Measurements from ENCODE around the gene SPARCL1. TPM values are rescaled to one million over a fixed set of nuclear protein-coding genes. Genes with fewer than 3 reads are reported as not detected.

SPARCL1 gene
- polyA plus RNA-seq, 1 experiment = not detected

- Histone ChIP-seq H3K9me3 (ENCODE audit: control insufficient read depth, insufficient read depth, low read length) (no peaks in the 10 kb centered on the region), H3K27me3 (ENCODE audit: control insufficient read depth, insufficient read depth, low read length) (peaks cover 2% of the 10 kb centered on the region), H3K4me3 (ENCODE audit: low read depth, low read length) (no peak overlapping the region), H3K27ac (ENCODE audit: low read depth, low read length) (no peak overlapping the region)
- ChIA-PET CTCF (interaction anchor here (3.6 kb wide), 1 partner anchor 14 kb away, joined by 15 read pairs; no protein-coding TSS in a partner anchor), POLR2A (no interaction called here)
- DNase-seq (ENCODE audit: low read depth, low spot score) = no peak
- no peak for TF ChIP-seq CTCF (IDR thresholded peaks at IDR 0.05; ENCODE audit: low read depth, low read length)
Observed at GRCh38 chr4:87557348-87557747, 28.2 kb upstream of the SPARCL1 start.

DNA sequence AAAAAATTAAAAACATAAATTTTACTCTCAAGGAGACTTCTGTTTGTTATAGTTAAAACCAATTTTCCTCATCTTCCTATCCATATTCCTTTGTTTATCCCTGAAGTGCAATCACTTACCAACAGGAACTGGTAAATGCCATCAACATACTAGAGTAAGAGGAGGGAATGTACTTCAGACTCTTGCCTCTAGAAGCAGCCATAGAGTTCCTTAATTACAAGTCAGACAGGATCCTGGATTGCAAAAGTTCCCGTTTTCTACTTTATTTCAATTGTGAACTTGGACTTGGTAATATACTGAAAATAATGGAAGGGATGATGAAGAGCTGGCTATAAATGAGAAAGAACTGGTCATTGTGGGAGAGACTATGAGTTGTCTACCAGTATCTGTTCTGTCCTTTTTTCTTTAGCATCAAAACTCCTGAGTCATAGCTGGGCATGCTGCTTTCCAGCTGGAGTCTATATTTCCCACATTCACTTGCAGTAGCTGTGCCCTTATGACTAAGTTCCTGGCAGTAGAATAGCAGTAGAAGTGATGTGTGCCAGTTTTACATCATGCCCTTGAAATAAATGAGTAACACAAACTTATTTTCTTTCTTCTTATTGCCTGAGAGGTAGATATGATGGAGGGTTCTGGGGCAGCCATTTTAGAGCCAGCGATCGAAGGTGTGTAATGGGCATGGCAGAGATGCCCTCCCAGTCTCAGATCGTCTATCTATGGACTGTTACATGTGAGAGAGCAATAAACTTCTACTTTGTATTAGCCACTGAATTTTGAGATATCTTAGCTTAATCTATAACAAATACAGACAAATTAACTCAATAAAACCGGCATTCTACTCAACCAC lies 26.8 kb upstream of the SPARCL1 start:
- DNase-seq (ENCODE audit: low read depth, low spot score) = no peak
- H3K27ac ChIP-seq (ENCODE audit: low read depth, low read length) = no peak overlapping the region
- CTCF ChIA-PET = interaction anchor here (3.6 kb wide), 1 partner anchor 12 kb away, joined by 15 read pairs; no protein-coding TSS in a partner anchor
- no peaks in the 10 kb centered on the region for H3K9me3 ChIP-seq (ENCODE audit: control insufficient read depth, insufficient read depth, low read length)
- POLR2A ChIA-PET = no interaction called here
- no peak for TF ChIP-seq CTCF (IDR thresholded peaks at IDR 0.05; ENCODE audit: low read depth, low read length)
- peaks cover 2% of the 10 kb centered on the region for H3K27me3 ChIP-seq (ENCODE audit: control insufficient read depth, insufficient read depth, low read length)
- H3K4me3 ChIP-seq (ENCODE audit: low read depth, low read length) = no peak overlapping the region

DNA sequence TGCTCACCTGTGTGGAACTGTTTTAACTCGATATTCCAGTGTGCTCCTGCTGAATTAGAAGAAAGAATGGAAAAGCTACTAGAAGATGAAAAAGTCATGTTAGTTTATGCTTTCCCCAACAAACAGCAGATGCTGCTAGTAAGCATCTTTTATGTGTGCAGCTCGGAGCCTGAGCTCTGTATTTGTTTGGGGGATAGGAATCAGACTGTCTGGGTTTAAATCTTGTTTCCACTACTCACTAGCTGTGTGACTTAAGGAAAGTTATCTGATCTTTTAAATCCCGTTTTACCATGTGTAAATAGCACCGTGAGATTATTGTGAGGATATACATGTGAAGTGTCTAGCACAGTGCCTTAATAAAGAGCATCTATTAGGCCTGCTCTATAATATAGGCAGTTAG lies 24.0 kb upstream of the SPARCL1 start:
- DNase-seq (ENCODE audit: low read depth, low spot score) = no peak
- POLR2A ChIA-PET = no interaction called here
- H3K27me3 ChIP-seq (ENCODE audit: control insufficient read depth, insufficient read depth, low read length) = no peaks in the 10 kb centered on the region
- TF ChIP-seq CTCF (IDR thresholded peaks at IDR 0.05; ENCODE audit: low read depth, low read length) = no peak
- CTCF ChIA-PET = interaction anchor here (0.8 kb wide), 1 partner anchor 10 kb away, joined by 3 read pairs; no protein-coding TSS in a partner anchor
- no peak overlapping the region for H3K4me3 ChIP-seq (ENCODE audit: low read depth, low read length)
- H3K9me3 ChIP-seq (ENCODE audit: control insufficient read depth, insufficient read depth, low read length) = no peaks in the 10 kb centered on the region
- H3K27ac ChIP-seq (ENCODE audit: low read depth, low read length) = no peak overlapping the region

DNA sequence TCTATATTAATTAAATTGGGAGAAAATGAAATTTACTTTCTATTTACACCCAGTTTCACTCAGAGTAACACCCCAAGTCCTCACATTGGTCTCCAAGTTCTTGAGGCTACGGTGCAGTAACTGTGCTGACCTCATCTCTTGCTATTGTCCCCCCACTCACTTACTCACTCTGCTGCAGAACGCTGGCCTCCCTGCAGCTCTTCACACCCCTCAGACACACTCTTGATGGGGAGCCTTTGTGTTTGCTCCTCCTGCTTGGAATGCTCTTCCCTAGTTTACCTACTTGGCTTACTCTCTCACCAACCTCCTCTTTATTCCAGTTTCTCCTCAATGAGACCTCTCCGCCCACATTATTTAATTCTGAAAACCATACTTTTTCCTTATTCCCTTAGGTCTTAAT lies 22.2 kb upstream of the SPARCL1 start:
- CTCF ChIA-PET = no interaction called here
- no peak for DNase-seq (ENCODE audit: low read depth, low spot score)
- no peak for TF ChIP-seq CTCF (IDR thresholded peaks at IDR 0.05; ENCODE audit: low read depth, low read length)

DNA sequence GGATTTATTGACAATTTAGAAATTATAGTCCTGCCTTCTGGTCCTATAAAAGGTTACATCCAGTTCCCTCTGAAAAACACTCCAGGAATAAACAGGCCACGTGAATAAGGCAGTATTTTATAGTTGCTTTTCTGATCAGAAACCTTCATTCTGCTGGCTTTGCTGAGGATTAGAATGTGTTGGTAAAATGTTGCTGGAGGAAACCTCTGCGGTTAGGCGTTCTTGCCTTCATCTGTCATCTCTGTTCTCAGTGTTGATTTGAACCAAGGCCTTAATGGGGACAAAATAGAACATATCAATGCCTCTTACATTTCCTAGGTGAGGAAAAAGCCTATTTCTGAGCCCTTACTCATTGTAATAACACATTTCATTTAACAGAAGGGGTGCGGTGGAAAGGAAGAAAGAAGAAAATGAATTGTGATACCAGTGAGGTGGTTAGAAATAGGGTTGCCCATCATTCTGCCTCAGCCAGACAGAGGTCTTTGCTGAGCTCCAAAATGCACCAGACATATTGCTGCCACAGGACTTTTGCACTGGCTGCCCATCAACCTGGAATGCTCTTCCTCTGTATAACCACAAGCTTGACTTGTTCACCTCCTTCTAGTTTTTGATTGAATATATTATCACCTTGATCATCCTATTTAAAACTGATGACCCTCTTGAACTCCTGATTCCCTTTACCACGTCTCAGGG lies 18.0 kb upstream of the SPARCL1 start:
- Histone ChIP-seq H3K27me3 (ENCODE audit: control insufficient read depth, insufficient read depth, low read length) (peaks cover 2% of the 10 kb centered on the region), H3K9me3 (ENCODE audit: control insufficient read depth, insufficient read depth, low read length) (no peaks in the 10 kb centered on the region), H3K4me3 (ENCODE audit: low read depth, low read length) (no peak overlapping the region), H3K27ac (ENCODE audit: low read depth, low read length) (no peak overlapping the region)
- CTCF ChIA-PET = no interaction called here
- DNase-seq (ENCODE audit: low read depth, low spot score) = no peak
- POLR2A ChIA-PET = no interaction called here
- no peak for TF ChIP-seq CTCF (IDR thresholded peaks at IDR 0.05; ENCODE audit: low read depth, low read length)

More for the DNA sequence above, 22.2 kb upstream of the SPARCL1 start:
- Histone ChIP-seq H3K9me3 (ENCODE audit: control insufficient read depth, insufficient read depth, low read length) (no peaks in the 10 kb centered on the region), H3K27ac (ENCODE audit: low read depth, low read length) (no peak overlapping the region), H3K4me3 (ENCODE audit: low read depth, low read length) (no peak overlapping the region), H3K27me3 (ENCODE audit: control insufficient read depth, insufficient read depth, low read length) (no peaks in the 10 kb centered on the region)
- POLR2A ChIA-PET = no interaction called here
